Fibroblast of skin of left quadriceps (primary cell): Measurements from ENCODE around the gene KCNJ16.
"Not testable (repeated sequence)": the region's sequence is repeated elsewhere in the genome, so short reads cannot be mapped to it uniquely, and the experiment has no call there.

Experiments
- DNase-seq, 2 experiments: peaks; one replicate each; pipeline ENCODE4 v3.0.0-alpha.2; 2013; ENCODE audit warnings: low read depth in 2 of 2

Gene KCNJ16

DNA sequence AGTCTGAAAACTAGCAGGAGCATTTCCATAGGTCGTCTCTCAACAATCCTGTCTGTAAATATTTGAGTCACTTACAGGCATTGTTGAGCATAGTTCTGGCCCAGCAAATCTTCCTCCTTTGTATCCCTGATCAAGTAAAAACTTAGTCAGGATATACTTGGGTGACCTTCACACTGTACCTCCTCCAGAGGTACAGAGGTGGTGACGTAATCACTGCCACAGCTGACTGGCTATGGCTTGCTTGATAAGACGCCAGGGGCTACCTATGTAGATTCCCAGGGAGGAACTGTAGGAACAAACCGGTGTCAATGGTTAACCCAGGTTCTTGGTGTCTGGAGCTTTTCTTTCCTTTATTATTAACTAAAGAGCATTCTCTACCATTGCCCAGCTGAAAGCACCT, at the start of gene KCNJ16:
KCNJ16 (plus strand) TSS at position 270 of the 400 bp plus-strand sequence. CDS start 56,863 bp downstream, outside the sequence.
- DNase-seq = no peak

DNA sequence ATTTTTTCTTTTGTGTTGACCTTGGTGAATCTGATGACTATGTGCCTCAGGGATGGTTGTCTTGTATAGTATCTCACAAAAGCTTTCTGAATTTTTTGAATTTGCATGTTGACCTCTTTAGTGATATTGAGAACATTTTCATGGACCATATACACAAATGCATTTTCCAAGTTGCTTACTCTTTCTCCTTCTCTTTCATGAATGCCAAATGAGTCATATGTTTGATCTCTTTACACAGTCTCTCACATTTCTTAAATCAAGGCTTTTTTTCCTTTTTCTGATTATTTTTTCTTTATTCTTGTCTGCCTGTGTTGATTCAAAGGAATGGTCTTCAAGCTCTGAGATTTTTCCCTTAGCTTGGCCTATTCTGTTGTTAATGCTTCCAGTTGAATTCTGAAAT, 46.6 kb upstream of the KCNJ16 start:
- DNase-seq = no peak

DNA sequence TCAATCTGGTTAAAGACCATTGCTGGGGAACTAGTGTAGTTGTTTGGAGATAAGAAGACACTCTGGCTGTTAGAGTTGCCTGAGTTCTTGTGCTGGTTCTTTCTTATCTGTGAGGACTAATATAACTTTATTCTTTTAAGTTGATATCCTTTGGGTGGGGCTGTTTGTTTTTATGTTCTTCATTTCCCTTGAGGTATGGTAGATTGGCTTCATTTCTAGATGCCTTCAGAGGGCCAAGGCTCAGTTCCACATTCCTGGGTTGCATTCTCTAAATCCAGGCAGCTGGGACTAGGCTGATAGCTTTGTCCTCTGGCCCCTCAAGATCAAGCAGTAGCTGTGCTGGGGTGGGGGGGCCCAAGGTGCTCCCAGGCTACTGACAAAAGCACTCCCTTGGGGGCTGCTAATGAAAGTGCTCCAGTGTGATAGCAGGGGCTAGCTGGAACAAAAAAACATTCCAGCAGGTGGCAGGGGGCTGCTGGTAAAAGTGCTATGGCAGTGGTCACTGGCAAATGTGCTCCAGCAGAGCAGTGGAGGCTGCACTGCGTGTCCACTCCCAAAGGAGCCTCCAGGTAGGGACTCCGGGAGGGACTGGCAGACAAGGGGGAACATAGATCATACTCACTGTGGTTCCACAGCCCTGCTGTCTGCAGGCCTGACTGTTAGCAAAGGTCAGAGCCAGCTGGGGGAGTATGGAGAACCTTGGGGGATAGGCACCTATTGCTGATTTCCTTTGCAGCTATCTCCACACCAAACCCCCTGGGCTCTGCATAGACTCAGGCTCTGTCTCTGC, 45.9 kb upstream of the KCNJ16 start:
- no peak for DNase-seq

DNA sequence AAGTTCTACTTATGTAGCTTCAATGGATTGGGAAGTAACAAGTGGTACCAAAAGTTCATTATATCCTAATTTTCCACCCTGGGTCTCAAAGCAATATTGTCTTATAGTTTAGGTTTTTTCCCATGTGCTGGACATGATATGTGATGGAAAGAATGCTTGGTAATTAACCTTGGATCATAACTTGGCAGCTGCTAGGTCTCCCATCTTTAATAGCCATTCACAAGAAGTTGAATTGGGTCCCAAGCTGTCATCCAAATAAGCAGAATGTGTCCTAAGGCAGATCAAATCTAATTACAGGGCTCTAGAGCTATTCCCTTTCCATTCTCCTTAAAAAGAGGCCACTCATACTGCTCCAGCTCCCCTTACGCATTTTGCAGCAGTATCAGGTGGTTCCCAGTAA, 44.7 kb upstream of the KCNJ16 start:
- DNase-seq = no peak

DNA sequence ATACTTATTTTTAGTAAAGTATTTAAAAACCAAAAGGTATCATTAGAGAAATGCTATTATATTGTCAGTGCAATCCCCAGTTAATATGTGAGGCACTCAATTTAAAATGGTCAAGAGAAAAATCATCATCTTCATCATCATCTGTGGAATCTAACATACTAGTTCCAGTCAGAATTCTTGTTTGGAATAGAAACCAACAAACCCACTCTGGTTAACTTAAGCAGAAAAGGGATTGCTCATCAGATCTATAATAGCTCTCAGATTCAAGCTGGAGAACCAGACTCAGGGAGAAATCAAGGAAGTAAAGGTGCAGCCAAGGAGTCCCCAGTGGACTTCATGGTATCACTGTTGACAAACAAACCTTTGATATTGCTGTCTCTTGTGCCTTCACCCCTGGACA, 43.7 kb upstream of the KCNJ16 start:
- DNase-seq = no peak

DNA sequence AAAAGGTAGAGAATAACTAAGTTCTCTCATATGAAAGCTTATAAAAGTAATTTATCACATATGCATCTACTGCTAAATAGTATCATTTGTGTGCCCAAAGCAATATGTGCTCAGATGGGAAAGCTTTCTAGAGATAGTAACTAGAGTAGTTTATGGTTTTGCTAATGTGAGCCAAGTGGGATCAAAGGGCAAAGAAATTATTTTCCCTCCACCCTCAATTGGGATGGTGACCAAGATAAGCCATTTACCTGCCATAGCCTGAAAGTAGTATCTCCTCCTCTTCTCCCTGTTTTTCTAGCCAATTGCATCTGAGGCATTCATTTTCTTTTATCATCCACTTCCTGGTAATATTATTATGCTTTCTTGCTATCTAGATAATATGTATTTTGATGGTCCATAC, 41.9 kb upstream of the KCNJ16 start:
- DNase-seq = no peak

DNA sequence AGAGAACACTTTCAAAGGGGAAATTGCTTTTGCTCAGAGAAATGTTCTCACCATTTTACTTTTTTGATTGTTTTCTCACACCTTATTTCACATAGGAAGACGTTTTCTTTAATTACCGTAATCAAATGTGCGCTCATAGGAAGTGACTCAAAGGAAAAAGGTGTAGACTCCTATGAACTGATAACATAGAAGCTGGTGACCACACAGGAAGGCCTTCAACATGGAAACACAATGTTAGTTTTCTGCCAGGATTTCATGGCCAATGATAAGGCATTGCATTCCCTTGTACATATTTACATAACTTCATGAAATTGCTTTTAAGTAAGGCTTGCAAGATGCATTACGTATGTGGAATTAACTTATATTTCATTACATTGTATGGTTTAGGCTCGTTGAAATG, 40.9 kb upstream of the KCNJ16 start:
- DNase-seq = no peak

DNA sequence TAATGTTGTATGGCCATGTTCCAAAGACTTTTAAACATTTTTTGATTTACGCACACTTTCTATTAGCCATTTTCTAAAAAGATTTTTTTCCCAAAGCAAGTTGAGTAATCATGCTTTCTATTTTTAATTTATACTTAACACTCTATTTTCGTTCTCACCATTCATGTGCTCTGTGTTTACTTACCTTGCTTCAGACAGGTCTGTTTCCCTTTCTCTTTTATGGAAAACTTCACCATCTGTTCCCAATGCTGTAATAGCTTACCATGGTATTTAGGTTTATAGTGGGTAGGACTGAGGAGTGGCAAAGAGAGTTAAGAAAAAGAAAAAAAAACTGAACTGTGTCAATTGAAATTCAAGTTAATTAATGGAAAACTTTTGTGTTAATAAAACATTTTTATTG, 37.5 kb upstream of the KCNJ16 start:
- DNase-seq = no peak

DNA sequence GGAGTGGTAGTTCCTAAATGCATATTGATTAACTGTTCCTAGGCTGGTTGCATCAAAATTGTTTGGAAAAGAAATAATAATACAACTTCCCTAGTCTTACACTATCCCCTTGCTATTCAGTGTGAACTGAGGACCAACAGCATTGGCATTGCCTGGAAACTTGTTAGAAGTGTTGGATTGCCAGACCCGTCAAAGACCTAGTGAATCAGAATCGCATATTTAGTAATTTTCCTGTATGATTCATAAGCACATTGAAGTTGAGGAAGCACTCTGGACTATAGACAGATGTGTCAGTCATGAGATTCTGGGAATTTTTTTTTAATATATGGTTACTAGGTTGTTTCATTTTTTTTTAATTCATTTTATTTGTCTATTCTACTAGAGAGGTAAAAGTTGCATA, 34.7 kb upstream of the KCNJ16 start:
- no peak for DNase-seq

DNA sequence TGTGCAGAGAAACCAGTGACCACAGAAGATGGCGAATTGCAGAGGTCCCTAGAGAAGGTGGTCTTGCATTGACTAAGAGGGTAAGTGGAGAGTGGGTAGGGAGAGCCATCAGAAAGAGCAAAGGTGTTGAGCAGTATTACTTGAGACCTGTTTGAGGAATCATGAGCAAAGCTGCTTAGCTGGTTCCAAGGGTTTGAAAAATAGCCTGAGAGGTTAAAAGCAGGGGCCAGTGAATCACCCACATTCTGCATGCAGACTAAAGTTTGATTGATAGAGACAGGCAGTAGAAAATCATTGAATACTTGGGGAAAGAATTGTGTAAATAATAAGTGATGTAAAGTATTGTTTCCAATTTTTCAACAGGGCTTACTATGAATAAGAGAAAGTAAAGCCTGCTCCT, 34.0 kb upstream of the KCNJ16 start:
- no peak for DNase-seq

DNA sequence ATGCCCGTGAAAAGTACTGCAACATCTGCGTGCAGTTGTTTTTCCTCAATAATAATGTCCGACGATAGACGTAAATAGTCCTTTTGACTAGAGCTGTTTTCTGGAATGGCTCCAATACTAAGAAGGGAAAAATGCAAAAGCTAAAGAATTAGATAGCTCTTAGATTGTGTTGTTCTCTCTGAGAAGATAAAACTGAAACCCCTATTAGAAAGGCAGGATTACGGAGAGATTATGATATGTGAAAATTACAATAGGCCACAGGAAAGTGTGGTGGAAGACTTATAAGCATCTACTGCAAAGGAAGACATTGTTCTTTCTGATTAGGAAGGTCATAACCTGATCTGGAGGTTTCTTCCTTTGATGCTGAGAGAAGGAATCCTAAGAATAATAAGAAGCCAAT, 33.5 kb upstream of the KCNJ16 start:
- DNase-seq = no peak

DNA sequence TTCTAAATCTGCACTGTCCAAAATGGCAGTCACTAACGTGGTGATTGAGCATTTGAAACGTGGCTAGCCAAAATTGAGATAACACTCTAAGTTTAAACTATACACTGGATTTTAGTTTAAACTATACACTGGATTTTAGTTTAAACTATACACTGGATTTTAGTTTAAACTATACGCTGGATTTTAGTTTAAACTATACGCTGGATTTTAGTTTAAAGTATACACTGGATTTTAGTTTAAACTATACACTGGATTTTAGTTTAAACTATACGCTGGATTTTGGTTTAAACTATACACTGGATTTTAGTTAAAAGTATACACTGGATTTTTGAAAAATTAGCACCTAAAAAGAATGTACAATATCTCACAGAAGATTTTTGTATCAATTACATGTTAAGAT, 29.2 kb upstream of the KCNJ16 start:
- DNase-seq = not testable (repeated sequence)

DNA sequence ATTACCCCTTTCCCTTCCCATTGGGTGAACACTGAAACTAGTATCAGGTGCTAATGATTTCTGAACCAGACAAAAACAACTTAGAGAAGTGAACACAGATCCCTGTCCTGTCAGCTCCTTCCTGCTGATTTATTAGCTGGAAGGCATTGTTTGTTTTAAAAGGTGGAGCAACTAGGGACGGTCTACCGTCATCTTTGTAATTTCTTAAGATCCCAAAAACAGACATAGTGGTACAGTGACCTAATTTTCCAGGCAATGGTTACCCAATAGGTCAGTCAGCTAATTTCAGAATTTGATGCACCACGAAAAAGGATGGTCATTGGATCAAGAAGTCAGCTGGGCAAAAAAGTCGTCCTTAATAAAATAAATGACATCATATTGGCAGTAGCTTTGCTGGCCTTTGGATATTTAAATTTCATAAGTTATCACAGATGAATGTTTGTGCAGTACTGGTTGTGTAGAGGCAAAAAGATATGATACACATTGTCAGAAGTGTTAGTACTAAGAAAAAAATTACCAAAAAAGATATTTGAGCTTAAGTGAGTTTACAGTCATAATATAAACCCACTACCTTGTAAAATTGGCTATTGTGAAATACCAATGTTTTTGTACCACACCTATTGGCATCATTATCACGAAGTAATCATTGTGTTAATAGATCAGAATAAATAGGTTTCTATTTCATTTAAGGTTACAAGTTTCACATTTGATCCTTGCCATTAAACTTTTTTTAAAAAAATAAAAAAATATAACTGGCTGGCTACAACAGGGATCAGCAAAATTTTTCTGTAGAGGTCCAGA, 27.2 kb upstream of the KCNJ16 start:
- no peak for DNase-seq

DNA sequence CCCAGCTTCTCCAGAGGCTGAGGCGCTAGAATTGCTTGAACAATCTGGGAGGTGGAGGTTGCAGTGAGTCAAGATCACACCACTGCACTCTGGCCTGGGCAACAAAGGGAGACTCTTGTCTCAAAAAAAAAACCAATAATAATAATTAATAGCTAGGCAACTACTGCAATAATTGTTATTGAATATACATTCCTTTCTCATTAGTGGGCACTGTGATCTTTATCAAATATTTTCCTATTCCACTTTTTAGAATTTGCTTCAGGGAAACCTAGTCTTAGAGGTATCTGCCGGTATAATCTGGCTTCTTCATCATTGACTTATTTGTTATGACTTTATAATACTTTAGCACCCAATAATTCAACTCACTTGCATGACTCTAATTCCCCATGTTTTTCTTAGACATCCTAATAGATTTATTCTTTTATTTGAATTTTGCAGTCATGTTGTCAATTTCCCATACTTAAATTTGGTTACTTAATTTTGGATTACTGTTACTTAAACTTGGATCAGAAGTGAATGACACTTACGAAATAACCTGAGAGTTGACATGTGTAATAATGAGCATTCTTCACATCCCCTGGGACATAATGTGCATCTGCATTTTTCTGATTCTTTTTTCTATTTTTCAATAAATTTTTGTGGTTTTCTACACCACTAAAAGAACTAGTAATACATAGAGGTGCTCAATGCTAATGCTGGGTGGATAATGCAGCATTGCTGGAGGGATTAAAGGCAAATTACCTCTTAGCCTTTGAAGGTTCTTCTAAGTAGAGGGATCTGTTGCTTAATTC, 25.0 kb upstream of the KCNJ16 start:
- DNase-seq = no peak

DNA sequence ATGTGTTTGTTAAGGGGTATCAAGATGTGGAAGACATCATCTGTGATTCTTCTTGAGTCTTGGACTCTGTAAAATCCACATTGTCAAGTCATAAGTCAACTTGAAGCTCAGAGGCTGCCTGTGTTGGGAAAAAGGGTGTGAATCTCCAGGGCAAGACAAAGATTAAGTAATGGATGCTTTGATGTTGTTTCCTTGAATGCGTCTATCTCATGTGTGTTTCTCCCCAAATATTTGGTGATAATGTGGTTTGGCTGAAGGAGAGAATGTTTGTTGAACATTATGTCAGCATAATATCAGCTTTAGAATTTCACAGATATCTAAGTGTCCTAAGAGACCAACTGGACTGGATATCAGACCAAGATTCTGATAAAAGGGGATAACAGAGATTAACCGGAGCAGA, 24.1 kb upstream of the KCNJ16 start:
- no peak for DNase-seq

DNA sequence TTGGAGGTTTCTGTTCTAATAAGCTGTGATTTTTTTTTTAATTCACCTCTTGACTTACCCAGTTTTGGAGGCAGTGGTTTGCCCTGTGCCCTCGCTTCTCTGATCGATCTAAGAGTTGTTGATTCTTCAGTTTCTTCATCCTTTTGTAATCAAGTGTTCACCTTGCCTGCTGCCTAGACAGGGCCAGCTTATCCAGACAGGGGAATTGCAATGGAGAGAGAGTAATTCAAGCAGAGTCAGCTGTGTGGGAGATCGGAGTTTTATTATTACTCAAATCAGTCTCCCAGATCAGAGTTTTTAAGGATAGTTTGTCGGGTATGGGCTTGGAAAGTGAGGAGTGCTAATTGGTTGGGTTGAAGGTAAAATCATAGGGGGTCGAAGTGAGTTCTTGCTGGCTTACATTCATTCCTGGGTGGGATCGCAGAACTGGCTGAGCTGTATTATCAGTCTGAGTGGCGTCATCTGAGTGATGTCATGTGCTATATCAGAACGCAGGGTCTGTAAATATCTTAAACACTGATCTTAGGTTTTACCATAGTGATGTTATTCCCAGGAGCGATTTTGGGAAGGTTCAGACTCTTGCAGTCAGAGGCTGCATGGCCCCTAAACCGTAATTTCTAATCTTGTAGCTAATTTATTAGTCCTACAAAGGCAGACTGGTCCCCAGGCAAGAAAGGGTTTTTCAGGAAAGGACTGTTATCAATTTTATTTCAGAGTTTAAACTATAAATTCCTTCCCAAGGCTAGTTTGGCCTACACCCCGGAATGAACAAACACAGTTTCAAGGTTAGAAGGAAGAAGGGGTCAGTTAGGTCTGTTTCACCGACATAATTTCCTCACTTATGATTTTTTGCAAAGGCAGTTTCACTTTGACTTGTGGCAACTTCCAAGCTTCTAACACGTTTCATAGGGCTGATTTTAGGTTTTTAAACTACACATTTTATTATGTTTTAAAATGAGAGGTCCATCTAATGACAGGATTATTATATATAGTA, 21.5 kb upstream of the KCNJ16 start:
- DNase-seq = no peak

DNA sequence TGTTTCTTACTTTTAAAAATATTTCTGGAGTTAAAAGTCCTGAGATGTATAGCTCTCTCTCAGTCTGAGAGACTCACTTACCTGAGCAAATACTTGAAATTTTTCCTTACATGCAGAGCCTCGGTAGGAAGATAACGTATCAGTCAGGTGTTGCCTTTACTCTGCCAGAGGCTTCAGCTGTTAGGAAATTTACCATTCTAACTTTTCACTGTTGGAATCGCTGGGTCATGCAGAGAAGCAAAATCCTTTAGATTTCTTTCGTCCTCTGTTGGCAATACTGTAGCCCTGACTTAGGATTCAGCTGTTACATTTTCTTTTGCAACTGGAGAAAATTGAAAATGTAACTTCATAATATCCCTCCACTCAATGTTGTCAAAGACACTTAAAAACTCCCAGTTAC, 20.0 kb upstream of the KCNJ16 start:
- DNase-seq = no peak

DNA sequence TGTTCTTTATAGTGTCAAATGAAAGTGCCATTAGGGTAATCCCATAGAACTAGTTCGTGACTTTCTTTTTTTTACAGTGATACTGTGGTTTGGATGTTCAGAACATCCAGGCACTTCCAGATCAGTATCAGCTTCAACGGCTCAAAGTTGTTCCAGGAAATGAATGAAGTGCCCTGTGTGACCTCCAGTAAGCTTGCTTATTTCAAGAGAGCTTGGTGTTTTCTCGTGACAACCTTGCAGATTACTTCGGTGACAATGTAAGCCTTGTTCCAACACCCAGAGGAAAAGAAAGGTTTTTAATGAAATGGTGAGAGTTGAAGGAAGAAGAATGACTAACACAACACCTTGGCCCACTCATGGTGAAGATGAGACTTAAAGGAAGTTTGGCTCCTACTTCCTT, 16.0 kb upstream of the KCNJ16 start:
- no peak for DNase-seq

DNA sequence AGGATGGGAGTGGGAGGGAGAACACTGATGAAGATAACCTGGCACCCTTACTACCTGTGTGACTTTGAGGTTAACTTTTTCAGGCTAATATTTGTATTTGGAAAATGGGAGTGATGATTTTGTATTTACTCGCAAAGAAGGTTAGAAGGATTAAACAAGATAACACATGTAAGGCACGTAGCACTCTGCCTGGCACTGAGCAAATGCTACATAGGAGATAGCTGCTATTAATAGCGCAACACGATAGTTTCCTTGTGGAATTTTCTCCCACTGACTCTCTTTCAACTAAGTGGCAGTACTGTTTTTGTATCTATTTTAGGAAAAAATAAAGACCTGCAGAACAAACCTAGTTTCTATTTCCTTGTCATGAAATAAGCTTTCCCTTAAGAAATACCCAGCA, 15.4 kb upstream of the KCNJ16 start:
- DNase-seq = no peak

DNA sequence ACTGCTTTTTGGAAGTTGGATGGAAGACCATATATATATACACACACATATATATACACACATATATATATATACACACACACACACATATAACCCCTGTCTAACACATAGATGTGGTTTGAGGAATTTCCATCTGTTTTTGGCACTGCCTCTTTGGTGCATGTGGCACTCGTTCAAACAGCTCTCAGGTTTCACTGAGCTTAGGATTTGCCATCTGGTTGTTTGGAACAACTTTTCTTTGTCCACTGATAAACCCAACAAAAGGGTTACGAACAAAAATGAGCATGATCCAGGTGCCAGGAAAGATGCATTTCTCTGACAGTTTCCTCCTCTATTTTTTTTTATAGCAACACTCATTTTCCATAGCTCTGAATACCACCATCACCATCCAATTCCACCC, 14.6 kb upstream of the KCNJ16 start:
- no peak for DNase-seq

DNA sequence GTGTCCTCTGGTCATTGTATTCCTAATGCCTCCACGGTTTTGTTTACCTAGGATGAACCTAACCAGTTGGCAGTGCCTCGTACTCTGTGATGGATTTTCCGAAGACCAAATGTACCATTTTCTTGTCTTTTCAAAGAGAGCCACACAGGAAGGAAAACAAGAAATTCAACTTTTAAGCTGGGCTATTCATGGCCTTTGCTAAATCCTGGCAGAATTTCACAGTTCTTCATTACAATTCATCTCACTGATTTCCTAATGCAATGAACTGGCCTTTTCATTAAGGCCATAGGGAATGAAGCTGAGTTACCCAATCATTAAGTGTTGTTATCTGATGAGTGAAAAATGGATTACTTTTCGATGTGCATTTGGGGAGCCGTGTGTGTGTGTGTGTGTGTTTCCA, 7.9 kb upstream of the KCNJ16 start:
- no peak for DNase-seq
